Liver (tissue), 3 donors: ENCODE data around the gene MYBPC2.

Experiments used
- ATF3 ChIP-seq: IDR thresholded peaks from 2 replicates; pipeline ENCODE4 v1.6.1; 2016; ENCODE audit warnings: antibody characterized with exemption
- CTCF ChIP-seq: fragments of 150-350 bp; IDR thresholded peaks from 2 replicates; pipeline ENCODE4 v1.5.1; 2017; ENCODE audit warnings: improper control_type of control experiment, low read depth, low read length; ENCODE audit not compliant: missing input control
- EGR1 ChIP-seq, 2 donors: IDR thresholded peaks; 2 replicates each; pipeline ENCODE4 v1.6.1; 2016 to 2018; ENCODE audit warnings: antibody characterized with exemption in 2 of 2, low read depth in 2 of 2
- GABPA ChIP-seq, 2 donors: IDR thresholded peaks in 1 of 2; conservative IDR thresholded peaks in 1 of 2; 2 replicates each; pipeline ENCODE4 v1.6.1; 2016; ENCODE audit warnings: antibody characterized with exemption in 2 of 2, mild to moderate bottlenecking in 1 of 2, moderate library complexity in 1 of 2
- JUND ChIP-seq, 2 donors: IDR thresholded peaks; 2 replicates each; pipeline ENCODE4 v1.6.1; 2016; ENCODE audit warnings: antibody characterized with exemption in 2 of 2
- RAD21 ChIP-seq, 2 donors: IDR thresholded peaks; 2 replicates each; pipeline ENCODE4 v1.6.1; 2016; ENCODE audit warnings: antibody characterized with exemption in 2 of 2, mild to moderate bottlenecking in 2 of 2
- YY1 ChIP-seq: IDR thresholded peaks from 2 replicates; pipeline ENCODE4 v1.6.1; 2016; ENCODE audit warnings: antibody characterized with exemption, mild to moderate bottlenecking
- donor health status: healthy.
- donor health status: healthy.

- TF ChIP-seq RAD21 (IDR thresholded peaks at IDR 0.05) (no peak), CTCF (no peak), YY1 (no peak), JUND (IDR thresholded peaks at IDR 0.05) (no peak), EGR1 (IDR thresholded peaks at IDR 0.05; ENCODE audit: low read depth in 2 of 2) (no peak), ATF3 (no peak), GABPA (IDR thresholded peaks at IDR 0.05 in 1 of 2, conservative IDR thresholded peaks at IDR 0.05 in 1 of 2) (no peak)
Observed at GRCh38 chr19:50447750-50448149, 15.1 kb downstream of the MYBPC2 start.
